Endothelial cell of umbilical vein (primary cell): ENCODE measurements around the gene CNTNAP2. TPM values are rescaled to one million over a fixed set of nuclear protein-coding genes. Genes with fewer than 3 reads are reported as not detected.
"Not testable (repeated sequence)": the region's sequence is repeated elsewhere in the genome, so short reads cannot be mapped to it uniquely, and the experiment has no call there.

ENCODE experiments used
- BruUV-seq: library from RNA; stranded (reverse); fragments of 400-500 nt; replicated peaks from 2 replicates; lab custom pipeline; 2021; lab: Mats Ljungman, UMichigan
- CTCF ChIA-PET: fragments of 300-600, 350-600 bp; sonication (Branson Sonifier 250); formaldehyde crosslinking; loops from one replicate; lab custom pipeline; 2021; ENCODE audit warnings: antibody characterized with exemption, inconsistent platforms; lab: Charles Lee
- POLR2A ChIA-PET: fragments of 300-600, 350-600 bp; sonication (Branson Sonifier 250); formaldehyde crosslinking; loops from one replicate; lab custom pipeline; 2021; ENCODE audit warnings: antibody characterized with exemption, inconsistent platforms; lab: Charles Lee
- DNase-seq: peaks from one replicate; pipeline ENCODE4 v3.0.0-alpha.2; 2011; ENCODE audit warnings: low read depth, low spot score
- FAIRE-seq: peaks from 2 replicates; lab custom pipeline; 2011; peaks lifted over from hg19 to GRCh38; lab: Jason Lieb, UNC
- H2AFZ ChIP-seq: 2 replicates; pipeline ENCODE4 v1.6.0; 2012; ENCODE audit warnings: low read depth, low read length, control low read depth, inconsistent platforms
- H3K27ac ChIP-seq: 2 replicates; pipeline ENCODE4 v1.5.1; 2011; ENCODE audit warnings: low read depth, mild to moderate bottlenecking, control low read depth, low read length, moderate library complexity; ENCODE audit not compliant: insufficient read depth
- H3K27me3 ChIP-seq, 2 experiments: 2 replicates each; pipeline versions ENCODE4 v1.6.0 to v1.6.1; 2011; ENCODE audit warnings: low read length in 2 of 2, mixed read lengths in 1 of 2; ENCODE audit not compliant: control insufficient read depth in 2 of 2, insufficient read depth in 2 of 2
- H3K36me3 ChIP-seq, 2 experiments: 2 replicates in 1 of 2; 3 replicates in 1 of 2; pipeline ENCODE4 v1.5.1; 2011; ENCODE audit warnings: low read length in 2 of 2, mild to moderate bottlenecking in 1 of 2, moderate library complexity in 1 of 2; ENCODE audit not compliant: control insufficient read depth in 2 of 2, insufficient read depth in 2 of 2; ENCODE audit errors: extremely low read depth in 1 of 2
- H3K4me1 ChIP-seq: 3 replicates; pipeline ENCODE4 v1.5.1; 2011; ENCODE audit warnings: mild to moderate bottlenecking, low read length; ENCODE audit not compliant: control insufficient read depth, insufficient read depth; ENCODE audit errors: extremely low read depth
- H3K4me2 ChIP-seq: 2 replicates; pipeline ENCODE4 v1.6.1; 2011; ENCODE audit warnings: low read length, control low read depth, mixed read lengths; ENCODE audit not compliant: insufficient read depth
- H3K4me3 ChIP-seq, 3 experiments: fragments of 200-600 bp in 1 of 3; sonication (generic), shearing (Covaris generic) in 1 of 3; replicated peaks in 1 of 3; 2 replicates each; pipeline ENCODE4 v1.5.1; 2011 to 2016; ENCODE audit warnings: control low read depth in 3 of 3, low read length in 3 of 3, mild to moderate bottlenecking in 2 of 3, inconsistent platforms in 1 of 3, low read depth in 1 of 3, moderate library complexity in 1 of 3; ENCODE audit not compliant: insufficient read depth in 1 of 3
- H3K79me2 ChIP-seq: 2 replicates; pipeline ENCODE4 v1.6.0; 2012; ENCODE audit warnings: low read length, inconsistent platforms; ENCODE audit not compliant: control insufficient read depth, insufficient read depth
- H3K9ac ChIP-seq: replicated peaks from 2 replicates; pipeline ENCODE3; 2011; ENCODE audit warnings: low read length, control low read depth; ENCODE audit not compliant: insufficient read depth; ENCODE audit errors: extremely low read depth
- H3K9me1 ChIP-seq: replicated peaks from 3 replicates; pipeline ENCODE4 v1.6.0; 2011; ENCODE audit warnings: mild to moderate bottlenecking, low read length; ENCODE audit not compliant: control insufficient read depth, insufficient read depth; ENCODE audit errors: extremely low read depth
- H3K9me3 ChIP-seq: replicated peaks from 2 replicates; pipeline ENCODE4 v1.5.1; 2012; ENCODE audit warnings: low read length, inconsistent platforms; ENCODE audit not compliant: control insufficient read depth, insufficient read depth
- H4K20me1 ChIP-seq: replicated peaks from 2 replicates; pipeline ENCODE3; 2011; ENCODE audit warnings: mild to moderate bottlenecking, low read length; ENCODE audit not compliant: control insufficient read depth, insufficient read depth; ENCODE audit errors: extremely low read depth
- CTCF ChIP-seq, 2 donors: IDR thresholded peaks; 1 replicate in 1 of 2; 2 replicates in 1 of 2; pipeline ENCODE4 v1.5.1; 2011; ENCODE audit warnings: low read length in 2 of 2, mild to moderate bottlenecking in 2 of 2, moderate library complexity in 2 of 2, control low read depth in 1 of 2, inconsistent platforms in 1 of 2, low read depth in 1 of 2; ENCODE audit not compliant: insufficient read depth in 1 of 2; ENCODE audit errors: extremely low read depth in 1 of 2
- EZH2 ChIP-seq: IDR thresholded peaks from 2 replicates; pipeline ENCODE4 v1.6.1; 2012; ENCODE audit warnings: borderline replicate concordance, low read depth, mild to moderate bottlenecking, moderate library complexity, low read length, inconsistent platforms; ENCODE audit not compliant: severe bottlenecking
- MAX ChIP-seq: IDR thresholded peaks from 2 replicates; pipeline ENCODE4 v1.6.1; 2011; ENCODE audit not compliant: insufficient read depth, insufficient read length
- POLR2A ChIP-seq: IDR thresholded peaks from 2 replicates; pipeline ENCODE4 v1.6.1; 2012; ENCODE audit warnings: low read depth, mild to moderate bottlenecking, control low read depth, low read length
- POLR2AphosphoS5 ChIP-seq: IDR thresholded peaks from 2 replicates; pipeline ENCODE4 v1.6.1; 2012; ENCODE audit warnings: low read depth, mild to moderate bottlenecking, control low read depth, low read length, moderate library complexity; ENCODE audit not compliant: insufficient read depth
- dilution Hi-C: fragments of 300-500 bp; cut with MboI; formaldehyde crosslinking; loops from one replicate; pipeline ENCODE4 v1.15.0; 2019; ENCODE audit warnings: low sequenced_read_pairs; ENCODE audit not compliant: extremely low pct_ligation_motif_present
- intact Hi-C: fragments of 100-400 bp; cut with micrococcal nuclease; formaldehyde crosslinking; loops from one replicate; pipeline ENCODE4 v1.10.0; 2022
- polyA plus RNA-seq, 4 experiments: library from polyadenylated mRNA; depleted of rRNA in 3 of 4; stranded (reverse) in 3 of 4; unstranded in 1 of 4; fragments of >200 nt; gene quantifications; 2 replicates each; pipeline versions ENCODE4 v1.2.1 to v1.2.3, GENCODE V29; 2011 to 2012; ENCODE audit warnings: missing spikeins in 1 of 4
- total RNA-seq: library from RNA; stranded (reverse); gene quantifications from 2 replicates; pipeline ENCODE4 v1.2.3, GENCODE V29; 2021

Gene CNTNAP2
- total and polyA plus RNA-seq, 2 donors (not counting 3 experiments of a cell fraction or from before 2014, with no cell fraction given) = not detected

DNA sequence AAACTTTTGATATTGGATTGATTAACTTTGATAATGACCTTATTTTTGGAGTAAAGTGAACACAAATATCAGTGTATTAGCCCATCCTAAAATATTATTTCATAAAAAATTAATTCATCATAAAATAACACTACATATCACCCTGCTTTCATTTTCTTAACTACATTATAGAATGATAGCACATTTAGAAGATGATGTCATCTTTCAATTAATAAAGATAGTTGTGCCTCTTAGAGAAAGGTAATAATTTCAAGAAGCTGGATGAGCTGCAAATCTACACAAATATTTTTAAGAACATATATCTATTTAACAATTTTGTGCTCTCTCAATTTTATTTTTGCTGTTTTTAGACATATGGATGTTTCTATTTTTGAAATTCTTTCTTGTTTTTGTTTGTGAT is 126.1 kb downstream of the CNTNAP2 start:
- Histone ChIP-seq H3K4me1 (no peaks in the 10 kb centered on the region), H3K79me2 (no peaks in the 10 kb centered on the region), H3K9me3 (peaks cover 2% of the 10 kb centered on the region), H3K27ac (no peak overlapping the region), H3K9me1 (no peaks in the 10 kb centered on the region), H2AFZ (no peak overlapping the region), H3K4me2 (no peak overlapping the region), H4K20me1 (no peaks in the 10 kb centered on the region), H3K36me3 (no peaks in the 10 kb centered on the region), H3K9ac (no peak overlapping the region), H3K4me3 (no peak overlapping the region), H3K27me3 (no peaks in the 10 kb centered on the region)
- no peak for FAIRE-seq
- CTCF ChIA-PET = no interaction called here
- no peak for DNase-seq
- POLR2A ChIA-PET = no interaction called here
- BruUV-seq = no TSS peak
- intact Hi-C loops = no loop called here
- no peak for TF ChIP-seq POLR2A
- TF ChIP-seq EZH2 = no peak
- no peak for TF ChIP-seq MAX
- TF ChIP-seq POLR2AphosphoS5 = no peak
- TF ChIP-seq CTCF (IDR thresholded peaks at IDR 0.05; ENCODE audit: extremely low read depth in 1 of 2, insufficient read depth in 1 of 2, low read depth in 1 of 2, low read length in 2 of 2) = no peak
- dilution Hi-C loops = no loop called here

DNA sequence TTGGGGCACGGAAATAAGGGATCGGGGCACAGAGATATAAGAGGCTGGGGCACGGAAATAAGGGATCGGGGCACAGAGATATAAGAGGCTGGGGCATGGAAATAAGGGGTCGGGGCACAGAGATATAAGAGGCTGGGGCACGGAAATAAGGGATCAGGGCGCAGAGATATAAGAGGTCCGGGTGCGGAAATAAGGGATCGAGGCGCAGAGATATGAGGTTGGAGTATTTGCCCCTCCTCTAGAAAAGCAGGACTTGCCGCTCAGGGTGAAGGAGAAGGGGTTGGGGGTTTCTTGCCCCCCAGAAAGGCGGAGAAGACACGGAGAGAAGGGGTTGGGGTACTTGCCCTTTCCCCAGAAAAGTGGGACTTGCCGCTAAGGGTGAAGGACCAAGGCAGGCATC is 131.4 kb downstream of the CNTNAP2 start:
- H3K27ac ChIP-seq, H3K9me1 ChIP-seq, H3K9me3 ChIP-seq, H3K27me3 ChIP-seq, dilution Hi-C loops, H3K4me1 ChIP-seq, H2AFZ ChIP-seq, FAIRE-seq, intact Hi-C loops, H3K4me2 ChIP-seq, POLR2A ChIA-PET, H3K4me3 ChIP-seq, CTCF ChIA-PET, H3K36me3 ChIP-seq, H4K20me1 ChIP-seq, DNase-seq, BruUV-seq, H3K9ac ChIP-seq, H3K79me2 ChIP-seq: not testable (repeated sequence)

- CTCF ChIA-PET, dilution Hi-C loops, H3K4me2 ChIP-seq, H3K27me3 ChIP-seq, H2AFZ ChIP-seq, POLR2A ChIA-PET, intact Hi-C loops, DNase-seq, BruUV-seq, H3K27ac ChIP-seq, H3K9me1 ChIP-seq, H3K9ac ChIP-seq, H3K4me1 ChIP-seq, H3K79me2 ChIP-seq, H4K20me1 ChIP-seq, H3K36me3 ChIP-seq, FAIRE-seq, H3K4me3 ChIP-seq, H3K9me3 ChIP-seq: not testable (repeated sequence)
Measured at GRCh38 chr7:146248744-146249143, 132.1 kb downstream of the CNTNAP2 start.
